ENCODE results near the gene EXOC3. TPM values are rescaled to one million over a fixed set of nuclear protein-coding genes. Genes with fewer than 3 reads are reported as not detected.

Gene EXOC3
- total RNA-seq, 1 donor from 2014 or later, result 55.4 TPM

GRCh38 chr5:455806-456205 is 12.8 kb downstream of the EXOC3 start:
- Mint-ChIP-seq H3K4me3 (ENCODE audit: unreplicated experiment) (no peak overlapping the region), H3K9me3 (ENCODE audit: unreplicated experiment) (peaks cover 8% of the 10 kb centered on the region), H3K36me3 (ENCODE audit: unreplicated experiment) (peaks cover 43% of the 10 kb centered on the region), H3K4me1 (ENCODE audit: low read depth, unreplicated experiment) (no peaks in the 10 kb centered on the region), H3K27me3 (ENCODE audit: unreplicated experiment) (peaks cover 5% of the 10 kb centered on the region), H3K27ac (ENCODE audit: unreplicated experiment) (no peak overlapping the region)
- TF ChIP-seq, protein P1, sequence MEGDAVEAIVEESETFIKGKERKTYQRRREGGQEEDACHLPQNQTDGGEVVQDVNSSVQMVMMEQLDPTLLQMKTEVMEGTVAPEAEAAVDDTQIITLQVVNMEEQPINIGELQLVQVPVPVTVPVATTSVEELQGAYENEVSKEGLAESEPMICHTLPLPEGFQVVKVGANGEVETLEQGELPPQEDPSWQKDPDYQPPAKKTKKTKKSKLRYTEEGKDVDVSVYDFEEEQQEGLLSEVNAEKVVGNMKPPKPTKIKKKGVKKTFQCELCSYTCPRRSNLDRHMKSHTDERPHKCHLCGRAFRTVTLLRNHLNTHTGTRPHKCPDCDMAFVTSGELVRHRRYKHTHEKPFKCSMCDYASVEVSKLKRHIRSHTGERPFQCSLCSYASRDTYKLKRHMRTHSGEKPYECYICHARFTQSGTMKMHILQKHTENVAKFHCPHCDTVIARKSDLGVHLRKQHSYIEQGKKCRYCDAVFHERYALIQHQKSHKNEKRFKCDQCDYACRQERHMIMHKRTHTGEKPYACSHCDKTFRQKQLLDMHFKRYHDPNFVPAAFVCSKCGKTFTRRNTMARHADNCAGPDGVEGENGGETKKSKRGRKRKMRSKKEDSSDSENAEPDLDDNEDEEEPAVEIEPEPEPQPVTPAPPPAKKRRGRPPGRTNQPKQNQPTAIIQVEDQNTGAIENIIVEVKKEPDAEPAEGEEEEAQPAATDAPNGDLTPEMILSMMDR (IDR thresholded peaks at IDR 0.05; ENCODE audit: partially characterized antibody, unreplicated experiment), result no peak
- no peak for DNase-seq

DNA sequence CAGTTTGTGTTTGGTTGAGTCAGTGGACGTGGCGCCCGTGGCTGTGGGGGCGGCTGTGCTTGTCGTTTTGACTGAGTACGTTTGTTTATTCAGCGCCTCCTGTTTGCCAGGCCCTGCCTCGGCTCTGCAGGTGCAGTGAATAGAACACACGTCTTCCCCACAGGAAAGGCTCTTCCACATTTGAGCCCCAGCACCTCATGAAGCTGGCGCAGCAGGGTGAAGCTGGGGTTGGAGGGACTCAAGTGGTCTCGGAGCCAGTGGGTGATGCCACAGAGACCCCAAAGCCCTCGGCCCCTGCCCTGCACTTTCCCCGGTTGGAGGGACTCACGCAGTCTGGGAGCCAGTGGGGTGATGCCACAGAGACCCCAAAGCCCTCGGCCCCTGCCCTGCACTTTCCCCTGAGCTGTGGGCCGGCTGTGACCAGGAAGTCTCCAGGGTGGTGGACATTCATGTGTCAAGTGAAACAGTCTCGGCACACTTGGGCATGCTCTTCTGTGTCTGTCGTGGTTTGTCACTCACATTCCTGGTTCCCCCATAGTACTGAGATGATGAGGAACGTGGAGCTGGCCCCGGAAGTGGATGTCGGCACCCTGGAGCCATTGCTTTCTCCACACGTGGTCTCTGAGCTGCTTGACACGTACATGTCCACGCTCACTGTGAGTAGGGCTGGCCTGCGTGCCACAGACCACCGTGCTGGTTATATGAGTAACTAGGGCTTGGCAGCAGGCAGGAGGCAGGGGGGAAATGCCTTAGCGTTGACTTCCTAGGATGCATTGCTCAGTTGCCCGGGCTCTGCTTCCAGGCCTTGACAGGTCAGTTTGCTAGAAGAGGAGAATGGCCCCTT is 13.6 kb downstream of the EXOC3 start:
- TF ChIP-seq, protein P1 (IDR thresholded peaks at IDR 0.05; ENCODE audit: partially characterized antibody, unreplicated experiment), result no peak
- DNase-seq, result peak; percentile 10
- Mint-ChIP-seq H3K4me3 (ENCODE audit: unreplicated experiment) (no peak overlapping the region), H3K27ac (ENCODE audit: unreplicated experiment) (no peak overlapping the region), H3K27me3 (ENCODE audit: unreplicated experiment) (peaks cover 5% of the 10 kb centered on the region), H3K36me3 (ENCODE audit: unreplicated experiment) (peaks cover 36% of the 10 kb centered on the region), H3K9me3 (ENCODE audit: unreplicated experiment) (peaks cover 6% of the 10 kb centered on the region), H3K4me1 (ENCODE audit: low read depth, unreplicated experiment) (no peaks in the 10 kb centered on the region)

GRCh38 chr5:457195-457961 is 14.4 kb downstream of the EXOC3 start:
- Mint-ChIP-seq H3K27me3 (ENCODE audit: unreplicated experiment) (peaks cover 5% of the 10 kb centered on the region), H3K27ac (ENCODE audit: unreplicated experiment) (no peak overlapping the region), H3K9me3 (ENCODE audit: unreplicated experiment) (no peaks in the 10 kb centered on the region), H3K36me3 (ENCODE audit: unreplicated experiment) (peaks cover 28% of the 10 kb centered on the region), H3K4me3 (ENCODE audit: unreplicated experiment) (no peak overlapping the region), H3K4me1 (ENCODE audit: low read depth, unreplicated experiment) (no peaks in the 10 kb centered on the region)
- TF ChIP-seq, protein P1 (IDR thresholded peaks at IDR 0.05; ENCODE audit: partially characterized antibody, unreplicated experiment), result no peak
- peak; percentile 10 for DNase-seq

- peak; percentile 9 for DNase-seq
- TF ChIP-seq, protein P1 (IDR thresholded peaks at IDR 0.05; ENCODE audit: partially characterized antibody, unreplicated experiment), result no peak
- Mint-ChIP-seq H3K27me3 (ENCODE audit: unreplicated experiment) (peaks cover 5% of the 10 kb centered on the region), H3K27ac (ENCODE audit: unreplicated experiment) (no peak overlapping the region), H3K4me3 (ENCODE audit: unreplicated experiment) (no peak overlapping the region), H3K4me1 (ENCODE audit: low read depth, unreplicated experiment) (no peaks in the 10 kb centered on the region), H3K36me3 (ENCODE audit: unreplicated experiment) (peaks cover 17% of the 10 kb centered on the region), H3K9me3 (ENCODE audit: unreplicated experiment) (no peaks in the 10 kb centered on the region)
These were observed 15.8 kb downstream of the EXOC3 start for GRCh38 chr5:458547-459353.
